Pancreas (tissue), 10 donors: Measurements from ENCODE around the gene RP2. TPM values are rescaled to one million over a fixed set of nuclear protein-coding genes. Genes with fewer than 3 reads are reported as not detected.

Experiments used
- ATAC-seq, 4 donors: fragments of 200-7000 bp; cut with Tn5 transposase; one replicate each; pipeline versions ENCODE4 v1.8.0 to v1.9.1; 2020; ENCODE audit warnings: mild to moderate bottlenecking in 4 of 4, moderate library complexity in 4 of 4
- DNase-seq, 6 donors: peaks; one replicate each; pipeline ENCODE4 v3.0.0-alpha.2; 2020
- FAIRE-seq: peaks from 2 replicates; lab custom pipeline; 2012; peaks lifted over from hg19 to GRCh38; lab: Jason Lieb, UNC
- H3K27ac ChIP-seq, 4 donors: fragments of 200-600 bp; sonication (generic); 1 replicate in 3 of 4; 2 replicates in 1 of 4; pipeline versions ENCODE4 v1.5.0 to v1.8.0; 2020
- H3K27me3 ChIP-seq, 4 donors: fragments of 200-600 bp; one replicate each; pipeline ENCODE4 v1.8.0; 2021
- H3K36me3 ChIP-seq, 3 donors: fragments of 200-600 bp; sonication (generic) in 1 of 3; one replicate each; pipeline versions ENCODE4 v1.5.0 to v1.8.0; 2020 to 2021
- H3K4me1 ChIP-seq, 3 donors: fragments of 200-600 bp; one replicate each; pipeline ENCODE4 v1.8.0; 2021
- H3K4me3 ChIP-seq, 4 donors: fragments of 200-600 bp; sonication (generic) in 2 of 4; one replicate each; pipeline versions ENCODE4 v1.5.0 to v1.8.0; 2020 to 2021
- H3K9me3 ChIP-seq, 4 donors: fragments of 200-600 bp; one replicate each; pipeline ENCODE4 v1.8.0; 2021
- WGBS, 2 donors: extraction: QIAGEN DNeasy Blood & Tissue Kit; methylation state at CpG; one replicate each; pipeline ENCODE4 v1.1.7; 2013; 5-methylcytosine and 5-hydroxymethylcytosine counted together
- intact Hi-C, 3 donors: fragments of 100-400 bp; cut with DNase I; formaldehyde crosslinking; loops; one replicate each; pipeline versions ENCODE4 v1.11.1 to v1.14.2; 2022
- polyA plus RNA-seq, 2 donors: library from polyadenylated mRNA; stranded (reverse); fragments of 200-250 nt; gene quantifications; one replicate each; pipeline ENCODE4 v1.2.3, GENCODE V29; 2013
- total RNA-seq, 6 donors: library from RNA; stranded (reverse); fragmentation: NEBNext Ultra II Directional in 4 of 6; extraction: Animal tissue kit (Norgen Biotek cat#: 25700) in 4 of 6; gene quantifications; one replicate each; pipeline versions ENCODE4 v1.2.1 to v1.2.4, GENCODE V29; 2021 to 2023
- TF ChIP-seq, protein P1 (sequence below), 4 donors: fragments of 200-600 bp; sonication (generic) in 3 of 4; IDR thresholded peaks; one replicate each; pipeline versions ENCODE4 v1.5.0 to v1.8.0; 2021; ENCODE audit warnings: antibody characterized with exemption in 4 of 4
- donor health status: healthy with polysubstance abuse.
- donor health status: DM: no; HTN: no; CAD: no; lungs with moderate emphysema.
- donor health status: DM: no; HTN: no; CAD: no.
- donor health status: control.
- donor health status: control.
- donor health status: Bipolar disorder and iron deficiency.
- donor health status: DM: yes; HTN: yes; CAD: no.
- donor health status: DM: no; HTN: no; CAD: no.
- donor health status: DM: no; HTN: no; CAD: no.
- donor health status: DM: yes; HTN: yes; CAD: no.

RP2 gene
- total and polyA plus RNA-seq, 8 donors, result 1.4 to 6.0 (median 2.2) TPM

DNA sequence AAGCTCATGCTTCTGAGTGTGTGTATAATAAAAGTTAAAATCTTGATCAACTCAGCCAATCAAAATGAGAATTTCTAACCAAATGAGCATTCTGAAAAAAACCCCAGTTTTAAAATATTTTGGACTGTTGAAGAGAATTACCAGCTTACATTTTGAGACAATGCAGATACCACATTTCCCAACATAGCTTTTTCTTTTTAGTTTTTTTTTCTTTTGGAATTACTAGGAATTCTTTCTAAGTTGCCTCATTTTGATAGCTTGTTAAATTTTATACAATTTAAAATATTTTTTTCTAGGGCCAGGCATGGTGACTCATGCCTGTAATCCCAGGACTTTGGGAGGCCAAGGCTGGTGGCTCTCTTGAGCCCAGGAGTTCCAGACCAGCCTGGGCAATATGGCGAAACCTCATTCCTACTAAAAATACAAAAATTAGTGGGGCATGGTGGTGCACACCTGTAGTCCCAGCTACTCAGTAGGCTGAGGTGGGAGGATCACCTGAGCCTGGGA is 2.2 kb downstream of the RP2 start:
- FAIRE-seq (no peak), DNase-seq (no peak), ATAC-seq (no peak)
- H3K36me3 ChIP-seq, result no peaks in the 10 kb centered on the region
- TF ChIP-seq, protein P1, sequence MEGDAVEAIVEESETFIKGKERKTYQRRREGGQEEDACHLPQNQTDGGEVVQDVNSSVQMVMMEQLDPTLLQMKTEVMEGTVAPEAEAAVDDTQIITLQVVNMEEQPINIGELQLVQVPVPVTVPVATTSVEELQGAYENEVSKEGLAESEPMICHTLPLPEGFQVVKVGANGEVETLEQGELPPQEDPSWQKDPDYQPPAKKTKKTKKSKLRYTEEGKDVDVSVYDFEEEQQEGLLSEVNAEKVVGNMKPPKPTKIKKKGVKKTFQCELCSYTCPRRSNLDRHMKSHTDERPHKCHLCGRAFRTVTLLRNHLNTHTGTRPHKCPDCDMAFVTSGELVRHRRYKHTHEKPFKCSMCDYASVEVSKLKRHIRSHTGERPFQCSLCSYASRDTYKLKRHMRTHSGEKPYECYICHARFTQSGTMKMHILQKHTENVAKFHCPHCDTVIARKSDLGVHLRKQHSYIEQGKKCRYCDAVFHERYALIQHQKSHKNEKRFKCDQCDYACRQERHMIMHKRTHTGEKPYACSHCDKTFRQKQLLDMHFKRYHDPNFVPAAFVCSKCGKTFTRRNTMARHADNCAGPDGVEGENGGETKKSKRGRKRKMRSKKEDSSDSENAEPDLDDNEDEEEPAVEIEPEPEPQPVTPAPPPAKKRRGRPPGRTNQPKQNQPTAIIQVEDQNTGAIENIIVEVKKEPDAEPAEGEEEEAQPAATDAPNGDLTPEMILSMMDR (IDR thresholded peaks at IDR 0.05), result no peak
- 84 to 95% methylated on average over 1 of the region's 1 CpG for WGBS, 2 donors
- intact Hi-C loops, result no loop called here
- no peak overlapping the region for H3K27ac ChIP-seq
- H3K4me3 ChIP-seq, result no peak overlapping the region
- peaks cover 0 to 6% (median 0%) of the 10 kb centered on the region in 4 donors for H3K27me3 ChIP-seq
- H3K9me3 ChIP-seq, result no peaks in the 10 kb centered on the region
- peaks cover 0 to 8% (median 0%) of the 10 kb centered on the region in 3 donors for H3K4me1 ChIP-seq

DNA sequence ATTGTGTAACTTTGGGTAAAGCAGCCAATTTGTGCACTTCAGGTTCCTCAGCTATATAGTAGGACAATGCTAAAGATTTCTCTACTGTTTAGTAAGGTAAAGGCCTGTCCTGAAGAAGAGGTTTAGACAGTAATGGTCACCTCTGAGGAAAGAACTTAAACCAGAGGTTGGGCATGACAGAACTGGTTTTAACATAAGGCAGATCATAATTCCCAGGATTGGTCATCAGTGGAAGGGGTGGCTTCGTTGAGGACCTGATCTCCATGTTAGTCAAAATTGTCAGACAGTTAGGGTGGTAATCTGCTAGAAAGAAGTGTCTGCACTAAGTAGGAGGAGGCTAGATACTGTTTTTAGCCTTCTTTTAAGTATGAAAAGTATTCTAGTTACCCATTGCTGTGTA is 4.1 kb downstream of the RP2 start:
- Histone ChIP-seq H3K27me3 (peaks cover 0 to 6% (median 0%) of the 10 kb centered on the region in 4 donors), H3K4me1 (peaks cover 0 to 8% (median 0%) of the 10 kb centered on the region in 3 donors), H3K27ac (no peak overlapping the region), H3K4me3 (no peak overlapping the region), H3K9me3 (no peaks in the 10 kb centered on the region), H3K36me3 (no peaks in the 10 kb centered on the region)
- ATAC-seq (no peak), FAIRE-seq (no peak), DNase-seq (no peak)
- 43 to 66% methylated on average over 1 of the region's 1 CpG for WGBS, 2 donors
- intact Hi-C loops, result no loop called here
- TF ChIP-seq, protein P1 (IDR thresholded peaks at IDR 0.05), result no peak

DNA sequence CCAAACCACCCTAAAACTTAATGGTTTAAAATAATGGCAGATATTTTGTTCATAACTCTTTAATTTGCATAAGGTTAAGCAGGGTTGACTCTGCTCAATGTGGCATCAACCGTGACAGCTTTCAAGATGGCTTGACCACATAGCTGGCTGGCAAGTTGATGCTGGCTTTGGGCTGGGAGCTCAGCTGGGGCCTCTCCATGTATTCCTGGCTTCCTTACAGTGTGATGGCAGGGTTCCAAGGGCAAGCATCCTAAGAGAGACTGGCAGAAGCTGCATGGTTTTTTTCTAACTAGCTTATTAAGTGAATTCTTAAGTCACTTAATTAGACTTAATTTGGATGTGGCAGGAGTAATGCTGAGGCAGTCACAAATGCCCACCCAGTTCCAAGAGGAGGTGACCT is 4.5 kb downstream of the RP2 start:
- no peak for ATAC-seq
- intact Hi-C loops, result no loop called here
- DNase-seq, result no peak
- Histone ChIP-seq H3K36me3 (no peaks in the 10 kb centered on the region), H3K27me3 (peaks cover 0 to 6% (median 0%) of the 10 kb centered on the region in 4 donors), H3K4me3 (no peak overlapping the region), H3K27ac (no peak overlapping the region), H3K4me1 (peaks cover 0 to 8% (median 0%) of the 10 kb centered on the region in 3 donors), H3K9me3 (no peaks in the 10 kb centered on the region)
- 73 to 76% methylated on average over 1 of the region's 1 CpG for WGBS, 2 donors
- FAIRE-seq, result no peak
- TF ChIP-seq, protein P1 (IDR thresholded peaks at IDR 0.05), result no peak

DNA sequence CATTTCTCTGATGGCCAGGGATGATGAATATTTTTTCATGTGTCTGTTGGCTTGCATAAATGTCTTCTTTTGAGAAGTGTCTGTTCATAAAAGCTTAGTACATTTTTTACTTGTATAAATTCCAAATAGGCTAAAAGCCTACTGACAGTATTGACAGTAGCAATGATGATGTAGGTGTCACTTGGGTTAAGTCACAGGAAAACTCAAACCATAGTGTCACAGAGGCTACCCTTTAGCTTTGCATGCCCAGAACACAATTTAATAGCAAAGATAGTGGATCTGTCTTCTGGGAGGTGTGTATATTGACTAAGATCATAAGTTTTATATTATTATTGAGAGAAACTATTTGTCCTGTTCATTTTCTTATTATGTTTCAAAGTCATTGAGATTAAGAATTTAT is 8.1 kb downstream of the RP2 start:
- no peak overlapping the region for H3K4me3 ChIP-seq
- no peaks in the 10 kb centered on the region for H3K27me3 ChIP-seq
- intact Hi-C loops, result no loop called here
- FAIRE-seq (peak; percentile 83), DNase-seq (no peak), ATAC-seq (no peak)
- H3K36me3 ChIP-seq, result no peaks in the 10 kb centered on the region
- H3K9me3 ChIP-seq, result no peaks in the 10 kb centered on the region
- TF ChIP-seq, protein P1 (IDR thresholded peaks at IDR 0.05), result no peak
- no peaks in the 10 kb centered on the region for H3K4me1 ChIP-seq
- H3K27ac ChIP-seq, result no peak overlapping the region

DNA sequence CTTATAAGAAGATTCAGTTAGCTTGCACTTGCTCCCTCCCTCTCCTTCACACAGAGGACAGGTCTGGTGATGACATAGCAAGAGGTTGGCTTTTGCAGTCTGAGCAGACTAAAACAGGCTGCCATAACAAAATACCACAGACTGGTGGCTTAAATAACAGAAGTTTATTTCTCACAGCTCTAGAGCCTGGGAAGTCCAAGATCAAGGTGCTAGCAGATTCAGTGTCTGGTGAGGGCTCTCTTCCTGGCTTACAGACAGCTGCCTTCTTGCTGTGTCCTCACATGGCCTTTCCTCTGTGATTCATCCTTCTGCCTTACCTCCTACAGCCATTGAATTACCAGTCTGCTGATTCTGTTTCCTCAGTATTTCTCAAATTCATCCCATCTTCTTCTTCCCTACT is 13.1 kb downstream of the RP2 start:
- Histone ChIP-seq H3K9me3 (no peaks in the 10 kb centered on the region), H3K27ac (no peak overlapping the region), H3K27me3 (no peaks in the 10 kb centered on the region), H3K36me3 (no peaks in the 10 kb centered on the region), H3K4me1 (no peaks in the 10 kb centered on the region), H3K4me3 (no peak overlapping the region)
- FAIRE-seq (no peak), DNase-seq (no peak), ATAC-seq (no peak)
- intact Hi-C loops, result no loop called here
- TF ChIP-seq, protein P1 (IDR thresholded peaks at IDR 0.05), result no peak
